HG03095 (cell line): Measurements from ENCODE around the gene CACNB3.
"Not testable (repeated sequence)": the region's sequence is repeated elsewhere in the genome, so short reads cannot be mapped to it uniquely, and the experiment has no call there.

Source experiments
- ATAC-seq: cut with Tn5 transposase; IDR thresholded peaks from one replicate; pipeline ENCODE4 v1.9.1; 2021; ENCODE audit warnings: moderate library complexity; ENCODE audit not compliant: unreplicated experiment

Gene CACNB3

GRCh38 chr12:48852734-48853688 lies 34.7 kb downstream of the CACNB3 start:
- peak; percentile 32 for ATAC-seq

GRCh38 chr12:48854488-48854887 lies 36.2 kb downstream of the CACNB3 start:
- no peak for ATAC-seq

GRCh38 chr12:48854932-48855331 lies 36.6 kb downstream of the CACNB3 start:
- not testable (repeated sequence) for ATAC-seq

DNA sequence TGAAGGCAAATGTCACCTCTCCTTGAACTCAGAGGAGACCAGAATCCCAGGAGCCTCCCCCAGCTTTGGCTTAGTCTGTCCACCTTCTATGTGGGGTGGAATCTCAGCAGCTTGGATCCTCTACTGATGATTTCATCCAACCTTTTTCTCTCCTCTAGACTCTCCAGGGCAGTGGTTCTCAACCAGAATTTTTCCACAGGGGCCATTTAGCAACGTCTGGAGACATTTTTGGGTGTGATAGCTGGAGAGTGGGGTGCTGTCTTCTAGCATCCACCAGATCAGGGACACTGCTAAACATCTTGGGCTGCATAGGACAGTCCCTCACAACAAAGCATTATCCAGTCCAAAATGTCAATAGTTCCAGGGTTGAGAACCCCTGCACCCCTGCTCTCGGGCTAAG lies 38.1 kb downstream of the CACNB3 start:
- no peak for ATAC-seq

GRCh38 chr12:48857278-48857994 lies 39.1 kb downstream of the CACNB3 start:
- peak; percentile 37 for ATAC-seq

DNA sequence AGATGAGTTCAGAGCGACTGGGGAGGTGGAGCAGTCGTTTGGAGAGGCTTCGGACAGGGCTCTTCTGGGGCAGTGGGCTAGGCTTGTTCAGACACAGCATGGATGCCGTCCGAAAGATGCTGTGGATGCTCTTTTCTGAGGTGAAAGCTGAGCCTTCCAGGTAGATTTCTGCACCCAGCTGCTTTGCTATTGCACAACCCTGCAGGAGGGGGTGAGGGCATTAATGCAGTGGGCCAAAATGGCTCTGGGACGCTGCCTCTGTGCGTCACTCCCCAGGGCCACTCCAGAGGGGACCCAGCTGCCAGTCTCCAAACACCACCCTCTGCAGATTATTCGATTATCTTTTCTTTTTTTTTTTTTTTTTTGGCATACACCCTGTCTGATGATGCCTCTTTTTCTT lies 39.7 kb downstream of the CACNB3 start:
- no peak for ATAC-seq

DNA sequence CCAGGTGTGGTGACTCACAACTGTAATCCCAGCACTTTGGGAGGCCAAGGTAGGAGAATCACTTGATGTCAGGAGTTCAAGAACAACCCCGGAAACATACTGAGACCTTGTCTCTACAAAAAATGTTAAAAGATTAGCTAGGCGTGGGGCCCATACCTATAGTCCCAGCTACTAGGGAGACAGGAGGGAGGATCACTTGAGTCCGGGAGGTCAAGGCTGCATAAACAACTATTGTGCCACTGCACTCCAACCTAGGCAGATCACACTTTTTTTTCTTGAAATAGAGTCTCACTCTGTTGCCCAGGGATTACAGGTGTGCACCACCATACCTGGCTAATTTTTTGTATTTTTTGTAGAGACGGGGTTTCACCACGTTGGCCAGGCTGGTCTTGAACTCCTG lies 41.3 kb downstream of the CACNB3 start:
- ATAC-seq, result no peak

GRCh38 chr12:48860236-48860635 lies 41.9 kb downstream of the CACNB3 start:
- ATAC-seq, result not testable (repeated sequence)

- ATAC-seq, result no peak
Measured at GRCh38 chr12:48861111-48861510, 42.8 kb downstream of the CACNB3 start.

DNA sequence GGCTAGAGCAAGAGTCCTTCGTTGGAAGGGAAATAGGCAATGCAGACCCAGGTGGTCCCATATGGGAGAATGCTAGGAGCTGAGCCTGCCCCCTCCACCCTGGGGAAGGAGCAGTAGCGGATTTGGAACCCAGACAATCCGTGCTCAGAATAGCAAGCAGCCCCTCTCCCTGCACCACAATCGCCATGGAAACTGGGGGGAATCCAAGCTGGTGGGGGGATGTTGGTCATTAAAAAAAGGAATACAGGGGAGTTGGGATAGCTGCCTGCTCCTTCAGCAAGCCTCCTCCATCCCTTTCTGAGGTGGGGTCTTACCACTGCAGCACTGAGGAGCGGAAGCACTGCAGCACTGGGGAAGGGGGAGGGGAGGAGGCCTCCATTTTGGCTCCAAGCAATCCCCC lies 44.5 kb downstream of the CACNB3 start:
- ATAC-seq, result no peak

DNA sequence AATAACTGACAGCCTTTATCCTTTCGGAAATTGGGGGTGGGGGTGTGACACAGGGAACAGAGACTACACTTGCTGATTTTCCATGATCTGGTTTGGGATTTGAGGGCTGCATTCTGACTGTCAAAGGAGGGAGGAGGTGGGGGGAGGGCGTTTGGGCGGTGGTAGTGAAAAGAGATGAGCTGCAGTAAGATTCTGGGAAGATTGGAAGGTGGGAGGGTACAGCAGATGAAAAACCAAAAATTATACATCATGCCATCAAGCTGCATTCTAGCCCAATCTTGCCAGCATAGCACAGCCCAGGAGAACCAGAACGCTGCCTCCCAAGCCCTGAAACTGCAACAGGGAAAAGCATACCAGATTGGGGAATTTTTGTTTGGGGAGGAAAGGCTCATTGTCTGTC lies 45.0 kb downstream of the CACNB3 start:
- no peak for ATAC-seq

DNA sequence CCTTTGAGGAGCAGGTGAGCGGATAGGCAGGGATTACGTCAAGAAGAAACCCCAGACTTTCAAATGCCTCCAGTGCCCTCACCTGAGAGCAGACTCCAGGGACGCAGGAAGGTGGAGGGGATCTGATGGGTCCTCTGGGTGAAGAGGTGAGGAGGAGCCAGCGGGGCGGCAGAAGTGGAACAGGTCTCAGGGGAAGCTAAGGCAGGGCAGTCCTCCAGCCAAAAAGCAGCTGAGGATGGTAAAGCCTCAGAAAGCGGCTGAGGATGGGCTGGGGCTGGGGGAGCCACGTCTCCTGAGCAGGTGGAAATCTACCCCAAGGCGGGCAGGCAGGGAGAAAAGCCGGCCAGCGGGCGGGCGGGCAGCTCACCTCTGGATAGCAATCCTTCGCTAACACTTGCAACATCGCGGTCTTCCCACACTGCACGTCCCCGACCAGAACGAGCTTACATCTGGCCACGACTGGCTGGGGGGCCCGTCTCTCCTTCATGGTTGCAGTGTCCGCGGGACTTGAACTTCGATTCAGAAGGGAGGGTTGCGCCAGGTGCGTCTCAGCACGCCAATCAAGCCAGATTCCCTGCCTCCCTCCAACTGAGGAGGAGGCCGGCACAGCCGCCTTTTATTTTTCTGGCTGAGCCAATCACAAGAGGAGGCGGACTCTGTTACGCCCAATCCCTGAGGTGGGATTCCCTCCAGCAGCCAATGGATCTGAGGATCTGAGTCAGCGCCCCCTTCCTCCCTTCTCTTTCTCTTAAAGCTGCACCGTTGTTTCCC lies 47.2 kb downstream of the CACNB3 start, which contains the start of gene RND1:
Gene RND1 (minus strand): TSS at position 590 of the 771 bp plus-strand sequence. CDS start 103 bp downstream, at position 487.
- peak; percentile 90 for ATAC-seq

DNA sequence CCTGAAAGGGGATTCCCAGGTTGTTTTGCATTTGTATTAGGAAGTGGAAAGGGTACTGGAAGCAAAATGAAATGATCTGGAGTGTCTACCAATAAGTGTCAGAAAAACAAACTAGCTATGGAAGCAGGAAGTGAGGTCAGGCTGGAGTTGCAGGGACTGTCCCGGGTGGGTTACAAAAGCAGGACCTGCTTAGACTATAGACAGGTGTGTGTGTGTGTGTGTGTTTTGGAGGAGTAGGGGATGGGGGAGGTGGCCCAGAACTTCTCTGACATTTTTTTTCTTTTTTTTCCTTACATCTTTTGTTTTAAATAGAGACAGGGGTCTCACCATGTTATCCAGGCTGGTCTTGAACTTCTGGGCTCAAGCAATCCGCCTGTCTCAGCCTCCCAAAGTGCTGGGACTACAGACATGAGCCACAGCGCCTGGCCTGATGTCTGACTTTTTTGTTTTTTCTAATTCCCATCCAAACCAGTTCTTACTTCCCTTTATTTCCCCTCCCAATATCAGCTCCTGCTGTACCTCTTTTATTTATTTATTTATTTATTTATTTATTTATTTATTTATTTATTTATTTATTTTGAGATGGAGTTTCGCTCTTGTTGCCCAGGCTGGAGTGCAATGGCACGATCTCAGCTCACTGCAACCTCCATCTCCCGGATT lies 47.9 kb downstream of the CACNB3 start:
- peak; percentile 54 for ATAC-seq

GRCh38 chr12:48868451-48868850 lies 50.2 kb downstream of the CACNB3 start:
- no peak for ATAC-seq

DNA sequence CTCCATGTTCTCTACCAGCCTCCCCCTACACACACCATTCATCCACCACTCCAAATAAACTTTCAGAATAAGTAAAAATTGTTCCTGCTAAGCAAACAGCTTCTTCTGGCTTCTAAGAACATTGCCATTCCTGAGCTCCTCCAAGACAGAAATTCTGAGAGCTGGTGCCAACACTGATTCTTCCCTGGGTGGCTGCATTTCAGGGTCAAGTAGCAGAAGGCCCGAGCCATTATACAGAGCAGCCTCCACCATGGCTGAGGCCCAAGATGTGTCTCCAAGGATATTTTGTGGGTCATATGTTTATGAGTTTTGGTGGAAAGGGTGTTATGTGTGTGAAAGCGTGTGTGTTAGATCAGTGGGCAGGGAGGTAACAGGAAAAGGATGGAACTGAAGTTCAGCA lies 50.9 kb downstream of the CACNB3 start:
- ATAC-seq, result no peak

DNA sequence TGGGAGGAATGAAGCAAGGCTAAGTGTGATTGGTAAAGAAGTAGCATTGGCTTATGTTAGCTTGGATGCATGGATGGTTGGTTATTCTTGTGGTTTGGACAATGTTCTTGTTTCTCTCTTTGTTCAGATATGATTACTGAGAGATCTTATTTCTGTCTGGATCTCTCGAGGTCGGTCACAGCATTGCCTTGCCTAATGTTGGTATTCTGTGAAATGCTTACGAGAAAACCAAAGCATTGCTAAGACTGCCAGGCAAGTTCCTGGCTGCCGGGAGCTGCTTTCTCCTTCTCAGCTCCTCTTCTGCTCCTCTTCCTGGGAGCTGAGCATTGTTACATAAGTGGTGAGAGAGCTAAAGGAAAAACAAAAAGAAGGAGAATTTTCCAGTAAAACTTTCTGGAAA lies 54.8 kb downstream of the CACNB3 start:
- no peak for ATAC-seq

DNA sequence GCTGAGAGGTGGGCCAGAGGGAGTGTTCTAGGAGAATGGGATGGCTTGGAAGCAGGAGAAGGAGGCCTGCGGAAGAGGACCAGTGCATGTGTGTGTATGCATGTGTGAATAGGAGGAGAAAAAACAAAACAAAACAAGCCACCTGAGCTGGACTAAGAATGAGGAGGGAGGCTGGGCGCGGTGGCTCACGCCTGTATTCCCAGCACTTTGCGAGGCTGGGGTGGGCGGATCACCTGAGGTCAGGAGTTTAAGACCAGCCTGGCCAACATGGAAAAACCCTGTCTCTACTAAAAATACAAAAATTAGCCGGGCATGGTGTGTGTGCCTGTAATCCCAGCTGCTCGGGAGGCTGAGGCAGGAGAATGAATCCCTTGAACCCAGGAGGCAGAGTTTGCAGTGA lies 55.2 kb downstream of the CACNB3 start:
- ATAC-seq, result not testable (repeated sequence)

- ATAC-seq, result no peak
Measured at GRCh38 chr12:48875944-48876515, 57.7 kb downstream of the CACNB3 start.
